Effector memory CD8-positive, alpha-beta T cell (primary cell): ENCODE measurements around the gene KRTAP5-7.
"Not testable (repeated sequence)": the region's sequence is repeated elsewhere in the genome, so short reads cannot be mapped to it uniquely, and the experiment has no call there.

Source experiments
- ATAC-seq: fragments of 150-1000 bp; cut with Tn5 transposase; replicated peaks from 2 replicates; pipeline ENCODE4 v1.10.0; 2021; ENCODE audit warnings: mild to moderate bottlenecking, moderate library complexity
- DNase-seq, 3 experiments: peaks; one replicate each; pipeline ENCODE4 v3.0.0; 2021
- H3K27ac Mint-ChIP-seq, 2 donors: one replicate each; pipeline ENCODE4 v1.8.0; 2022; ENCODE audit warnings: mild to moderate bottlenecking in 2 of 2, mixed read lengths in 2 of 2, moderate library complexity in 2 of 2
- H3K27me3 Mint-ChIP-seq, 2 donors: one replicate each; pipeline ENCODE4 v1.8.0; 2022; ENCODE audit warnings: mixed read lengths in 2 of 2
- H3K36me3 Mint-ChIP-seq: one replicate; pipeline ENCODE4 v1.8.0; 2022; ENCODE audit warnings: mild to moderate bottlenecking, moderate library complexity, mixed read lengths; ENCODE audit not compliant: insufficient read depth
- H3K4me1 Mint-ChIP-seq, 2 donors: one replicate each; pipeline ENCODE4 v1.8.0; 2022; ENCODE audit warnings: low read depth in 2 of 2, mixed read lengths in 2 of 2
- H3K4me3 Mint-ChIP-seq, 2 donors: one replicate each; pipeline ENCODE4 v1.8.0; 2022; ENCODE audit warnings: mild to moderate bottlenecking in 2 of 2, mixed read lengths in 2 of 2, moderate library complexity in 2 of 2
- H3K9me3 Mint-ChIP-seq, 2 donors: one replicate each; pipeline ENCODE4 v1.8.0; 2022; ENCODE audit warnings: mixed read lengths in 2 of 2

The KRTAP5-7 gene

GRCh38 chr11:71532036-71532610 lies 5.1 kb downstream of the KRTAP5-7 start:
- Mint-ChIP-seq H3K36me3 (no peaks in the 10 kb centered on the region), H3K27me3 (peaks cover 11 to 61% of the 10 kb centered on the region in 2 donors), H3K27ac (no peak overlapping the region), H3K9me3 (no peaks in the 10 kb centered on the region), H3K4me1 (no peaks in the 10 kb centered on the region), H3K4me3 (no peak overlapping the region)
- ATAC-seq (no peak), DNase-seq (no peak)

GRCh38 chr11:71534711-71535608 lies 7.9 kb downstream of the KRTAP5-7 start:
- peaks cover 20 to 66% of the 10 kb centered on the region in 2 donors for H3K27me3 Mint-ChIP-seq
- not testable (repeated sequence) for DNase-seq, H3K4me3 Mint-ChIP-seq, H3K36me3 Mint-ChIP-seq, H3K9me3 Mint-ChIP-seq, ATAC-seq, H3K4me1 Mint-ChIP-seq
- H3K27ac Mint-ChIP-seq = peak overlapping the region in 1 of 2 donors; percentile 14

- H3K36me3 Mint-ChIP-seq = no peaks in the 10 kb centered on the region
- ATAC-seq (no peak), DNase-seq (no peak)
- H3K27me3 Mint-ChIP-seq = peaks cover 23 to 68% of the 10 kb centered on the region in 2 donors
- no peak overlapping the region for H3K4me3 Mint-ChIP-seq
- no peak overlapping the region for H3K27ac Mint-ChIP-seq
- H3K9me3 Mint-ChIP-seq = peaks cover 1 to 5% of the 10 kb centered on the region in 2 donors
- H3K4me1 Mint-ChIP-seq = no peaks in the 10 kb centered on the region
Observed at GRCh38 chr11:71535825-71536224, 8.8 kb downstream of the KRTAP5-7 start.

- no peak overlapping the region for H3K4me3 Mint-ChIP-seq
- H3K9me3 Mint-ChIP-seq = peaks cover 1 to 8% of the 10 kb centered on the region in 2 donors
- H3K36me3 Mint-ChIP-seq = no peaks in the 10 kb centered on the region
- ATAC-seq = no peak
- no peak overlapping the region for H3K27ac Mint-ChIP-seq
- DNase-seq = no peak
- no peaks in the 10 kb centered on the region for H3K4me1 Mint-ChIP-seq
- peaks cover 30 to 70% of the 10 kb centered on the region in 2 donors for H3K27me3 Mint-ChIP-seq
Observed at GRCh38 chr11:71537537-71537936, 10.5 kb downstream of the KRTAP5-7 start.

GRCh38 chr11:71537977-71538665 lies 11.1 kb downstream of the KRTAP5-7 start, which contains the start of gene KRTAP5-8:
KRTAP5-8 (plus strand) TSS chr11:71538025; CDS start chr11:71538056, 31 bp downstream.
- H3K27ac Mint-ChIP-seq, DNase-seq, H3K36me3 Mint-ChIP-seq, H3K4me3 Mint-ChIP-seq, ATAC-seq, H3K4me1 Mint-ChIP-seq, H3K9me3 Mint-ChIP-seq: not testable (repeated sequence)
- peaks cover 30 to 75% of the 10 kb centered on the region in 2 donors for H3K27me3 Mint-ChIP-seq

- Mint-ChIP-seq H3K36me3 (no peaks in the 10 kb centered on the region), H3K4me1 (peaks cover 1 to 5% of the 10 kb centered on the region in 2 donors), H3K27ac (no peak overlapping the region), H3K27me3 (peaks cover 30 to 80% of the 10 kb centered on the region in 2 donors), H3K9me3 (peaks cover 1 to 8% of the 10 kb centered on the region in 2 donors), H3K4me3 (no peak overlapping the region)
- DNase-seq (no peak), ATAC-seq (no peak)
Observed at GRCh38 chr11:71538666-71538990, 11.6 kb downstream of the KRTAP5-7 start.

GRCh38 chr11:71539017-71539416 lies 11.9 kb downstream of the KRTAP5-7 start:
- ATAC-seq (no peak), DNase-seq (no peak)
- no peaks in the 10 kb centered on the region for H3K36me3 Mint-ChIP-seq
- H3K27me3 Mint-ChIP-seq = peaks cover 30 to 84% of the 10 kb centered on the region in 2 donors
- H3K27ac Mint-ChIP-seq = no peak overlapping the region
- H3K9me3 Mint-ChIP-seq = peaks cover 1 to 8% of the 10 kb centered on the region in 2 donors
- H3K4me3 Mint-ChIP-seq = no peak overlapping the region
- H3K4me1 Mint-ChIP-seq = peaks cover 4 to 5% of the 10 kb centered on the region in 2 donors

GRCh38 chr11:71539971-71540370 lies 12.9 kb downstream of the KRTAP5-7 start:
- not testable (repeated sequence) for H3K4me3 Mint-ChIP-seq, H3K9me3 Mint-ChIP-seq, H3K36me3 Mint-ChIP-seq, DNase-seq, H3K27ac Mint-ChIP-seq, H3K4me1 Mint-ChIP-seq, ATAC-seq
- H3K27me3 Mint-ChIP-seq = peaks cover 32 to 90% of the 10 kb centered on the region in 2 donors

GRCh38 chr11:71540521-71541304 lies 13.6 kb downstream of the KRTAP5-7 start:
- ATAC-seq, H3K4me3 Mint-ChIP-seq, H3K9me3 Mint-ChIP-seq, H3K36me3 Mint-ChIP-seq, DNase-seq, H3K4me1 Mint-ChIP-seq, H3K27ac Mint-ChIP-seq: not testable (repeated sequence)
- peaks cover 38 to 90% of the 10 kb centered on the region in 2 donors for H3K27me3 Mint-ChIP-seq

- H3K36me3 Mint-ChIP-seq = no peaks in the 10 kb centered on the region
- ATAC-seq (no peak), DNase-seq (no peak)
- peaks cover 41 to 88% of the 10 kb centered on the region in 2 donors for H3K27me3 Mint-ChIP-seq
- no peak overlapping the region for H3K27ac Mint-ChIP-seq
- H3K4me1 Mint-ChIP-seq = peaks cover 5 to 9% of the 10 kb centered on the region in 2 donors
- H3K4me3 Mint-ChIP-seq = no peak overlapping the region
- H3K9me3 Mint-ChIP-seq = peaks cover 1 to 8% of the 10 kb centered on the region in 2 donors
Observed at GRCh38 chr11:71542382-71542781, 15.3 kb downstream of the KRTAP5-7 start.

- Mint-ChIP-seq H3K4me1 (peaks cover 5 to 9% of the 10 kb centered on the region in 2 donors), H3K36me3 (no peaks in the 10 kb centered on the region), H3K27me3 (peaks cover 48 to 93% of the 10 kb centered on the region in 2 donors), H3K9me3 (peaks cover 1 to 8% of the 10 kb centered on the region in 2 donors), H3K27ac (no peak overlapping the region), H3K4me3 (no peak overlapping the region)
- ATAC-seq = no peak
- DNase-seq = no peak
Observed at GRCh38 chr11:71542879-71543777, 16.1 kb downstream of the KRTAP5-7 start.

GRCh38 chr11:71543866-71544265 lies 16.8 kb downstream of the KRTAP5-7 start:
- peaks cover 5 to 9% of the 10 kb centered on the region in 2 donors for H3K4me1 Mint-ChIP-seq
- ATAC-seq (no peak), DNase-seq (no peak)
- no peak overlapping the region for H3K27ac Mint-ChIP-seq
- H3K27me3 Mint-ChIP-seq = peaks cover 50 to 95% of the 10 kb centered on the region in 2 donors
- H3K4me3 Mint-ChIP-seq = no peak overlapping the region
- H3K9me3 Mint-ChIP-seq = peaks cover 1 to 8% of the 10 kb centered on the region in 2 donors
- H3K36me3 Mint-ChIP-seq = no peaks in the 10 kb centered on the region
